GM23338 (cell line): ENCODE data around the gene RUNX1.

Experiments
- EZH2 ChIP-seq: fragments of 200-600 bp; sonication (generic); IDR thresholded peaks from one replicate; pipeline ENCODE4 v1.8.0; 2017; ENCODE audit warnings: antibody characterized with exemption, mild to moderate bottlenecking, low read depth; ENCODE audit not compliant: unreplicated experiment
- EZH2phosphoT487 ChIP-seq: fragments of 200-600 bp; sonication (generic); IDR thresholded peaks from one replicate; pipeline ENCODE4 v1.8.1; 2018; ENCODE audit warnings: antibody characterized with exemption; ENCODE audit not compliant: unreplicated experiment
- JUNB ChIP-seq: IDR thresholded peaks from one replicate; pipeline ENCODE4 v1.6.1; 2016; ENCODE audit warnings: antibody characterized with exemption; ENCODE audit not compliant: unreplicated experiment
- POLR2AphosphoS5 ChIP-seq: IDR thresholded peaks from 2 replicates; pipeline ENCODE4 v1.6.1; 2016; ENCODE audit warnings: antibody characterized with exemption, low read depth
- REST ChIP-seq: IDR thresholded peaks from one replicate; pipeline ENCODE4 v1.6.1; 2018; ENCODE audit warnings: antibody characterized with exemption; ENCODE audit not compliant: unreplicated experiment
- STAT1 ChIP-seq: IDR thresholded peaks from one replicate; pipeline ENCODE4 v1.6.1; 2016; ENCODE audit warnings: antibody characterized with exemption; ENCODE audit not compliant: unreplicated experiment
- TF ChIP-seq, protein P1 (sequence below), 2 experiments: fragments of 200-600 bp in 1 of 2; sonication (generic) in 1 of 2; conservative IDR thresholded peaks; 2 replicates each; pipeline versions ENCODE4 v1.5.1 to v1.6.1; 2016 to 2017; ENCODE audit warnings: antibody characterized with exemption in 2 of 2, low read depth in 2 of 2, mild to moderate bottlenecking in 2 of 2, moderate library complexity in 1 of 2
- TF ChIP-seq, protein P2 (sequence below): IDR thresholded peaks from 2 replicates; pipeline ENCODE4 v1.6.1; 2016; ENCODE audit warnings: antibody characterized with exemption

- TF ChIP-seq, protein P1, sequence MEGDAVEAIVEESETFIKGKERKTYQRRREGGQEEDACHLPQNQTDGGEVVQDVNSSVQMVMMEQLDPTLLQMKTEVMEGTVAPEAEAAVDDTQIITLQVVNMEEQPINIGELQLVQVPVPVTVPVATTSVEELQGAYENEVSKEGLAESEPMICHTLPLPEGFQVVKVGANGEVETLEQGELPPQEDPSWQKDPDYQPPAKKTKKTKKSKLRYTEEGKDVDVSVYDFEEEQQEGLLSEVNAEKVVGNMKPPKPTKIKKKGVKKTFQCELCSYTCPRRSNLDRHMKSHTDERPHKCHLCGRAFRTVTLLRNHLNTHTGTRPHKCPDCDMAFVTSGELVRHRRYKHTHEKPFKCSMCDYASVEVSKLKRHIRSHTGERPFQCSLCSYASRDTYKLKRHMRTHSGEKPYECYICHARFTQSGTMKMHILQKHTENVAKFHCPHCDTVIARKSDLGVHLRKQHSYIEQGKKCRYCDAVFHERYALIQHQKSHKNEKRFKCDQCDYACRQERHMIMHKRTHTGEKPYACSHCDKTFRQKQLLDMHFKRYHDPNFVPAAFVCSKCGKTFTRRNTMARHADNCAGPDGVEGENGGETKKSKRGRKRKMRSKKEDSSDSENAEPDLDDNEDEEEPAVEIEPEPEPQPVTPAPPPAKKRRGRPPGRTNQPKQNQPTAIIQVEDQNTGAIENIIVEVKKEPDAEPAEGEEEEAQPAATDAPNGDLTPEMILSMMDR (conservative IDR thresholded peaks at IDR 0.05; ENCODE audit: low read depth in 2 of 2): no peak
- TF ChIP-seq EZH2phosphoT487 (no peak), EZH2 (no peak), POLR2AphosphoS5 (no peak), REST (no peak), STAT1 (no peak), JUNB (no peak)
- TF ChIP-seq, protein P2, sequence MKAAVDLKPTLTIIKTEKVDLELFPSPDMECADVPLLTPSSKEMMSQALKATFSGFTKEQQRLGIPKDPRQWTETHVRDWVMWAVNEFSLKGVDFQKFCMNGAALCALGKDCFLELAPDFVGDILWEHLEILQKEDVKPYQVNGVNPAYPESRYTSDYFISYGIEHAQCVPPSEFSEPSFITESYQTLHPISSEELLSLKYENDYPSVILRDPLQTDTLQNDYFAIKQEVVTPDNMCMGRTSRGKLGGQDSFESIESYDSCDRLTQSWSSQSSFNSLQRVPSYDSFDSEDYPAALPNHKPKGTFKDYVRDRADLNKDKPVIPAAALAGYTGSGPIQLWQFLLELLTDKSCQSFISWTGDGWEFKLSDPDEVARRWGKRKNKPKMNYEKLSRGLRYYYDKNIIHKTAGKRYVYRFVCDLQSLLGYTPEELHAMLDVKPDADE: no peak
Measured at GRCh38 chr21:34793471-34793870, 255.6 kb downstream of the RUNX1 start.
